NCI-H82 (cell line): ENCODE results near the gene SPATA21.
"Not testable (repeated sequence)": the region's sequence is repeated elsewhere in the genome, so short reads cannot be mapped to it uniquely, and the experiment has no call there.

Experiments used
- DNase-seq: peaks from one replicate; lab custom pipeline; 2025; lab: John Stamatoyannopoulos, UW

SPATA21 gene, protein sequence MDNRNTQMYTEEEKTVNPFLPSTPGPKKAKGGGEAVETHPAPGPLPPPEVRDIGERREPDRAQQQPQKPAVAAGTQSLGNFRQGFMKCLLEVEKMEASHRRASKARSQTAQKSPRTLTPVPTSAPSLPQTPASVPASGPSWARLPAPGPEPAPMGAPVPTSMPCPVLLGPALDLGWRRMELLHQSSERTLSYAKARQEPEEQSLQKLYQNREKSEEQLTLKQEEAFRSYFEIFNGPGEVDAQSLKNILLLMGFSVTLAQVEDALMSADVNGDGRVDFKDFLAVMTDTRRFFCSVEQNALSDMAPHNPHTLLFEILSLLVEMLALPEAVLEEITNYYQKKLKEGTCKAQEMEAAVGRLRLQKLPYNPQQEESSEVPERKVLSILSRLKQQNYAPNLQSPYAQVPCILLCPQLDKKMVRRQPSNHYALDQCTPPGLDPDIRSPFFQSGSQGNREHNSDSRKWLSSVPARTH

DNA sequence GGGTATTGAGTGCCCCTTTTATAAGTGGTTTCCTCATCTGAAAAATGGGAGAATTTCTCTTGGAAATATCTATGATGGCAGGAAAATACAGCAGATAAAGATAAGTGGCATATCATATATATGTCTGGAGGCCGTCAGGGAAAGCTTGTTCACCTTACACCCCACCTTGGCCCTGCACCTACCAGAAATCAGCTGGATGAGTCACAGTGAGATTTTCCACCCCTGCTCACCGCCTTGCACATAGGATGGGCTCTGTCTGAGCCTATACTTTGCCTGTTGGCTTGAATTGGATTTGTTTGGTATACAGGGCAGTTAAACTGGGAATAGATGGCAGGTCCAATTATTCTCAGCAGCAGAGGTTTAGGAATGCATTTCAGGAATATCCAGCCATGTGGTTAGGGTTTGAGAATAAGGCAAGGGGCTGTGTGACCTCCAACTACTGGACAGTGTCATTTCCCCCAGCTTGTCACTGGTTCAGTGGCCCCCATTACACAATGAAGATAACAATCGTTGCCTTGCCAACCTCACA, at the start of gene SPATA21:
TSS of gene SPATA21 (minus strand) at position 479 of the 529 bp plus-strand sequence. CDS start 6,053 bp downstream, outside the sequence.
- no peak for DNase-seq

DNA sequence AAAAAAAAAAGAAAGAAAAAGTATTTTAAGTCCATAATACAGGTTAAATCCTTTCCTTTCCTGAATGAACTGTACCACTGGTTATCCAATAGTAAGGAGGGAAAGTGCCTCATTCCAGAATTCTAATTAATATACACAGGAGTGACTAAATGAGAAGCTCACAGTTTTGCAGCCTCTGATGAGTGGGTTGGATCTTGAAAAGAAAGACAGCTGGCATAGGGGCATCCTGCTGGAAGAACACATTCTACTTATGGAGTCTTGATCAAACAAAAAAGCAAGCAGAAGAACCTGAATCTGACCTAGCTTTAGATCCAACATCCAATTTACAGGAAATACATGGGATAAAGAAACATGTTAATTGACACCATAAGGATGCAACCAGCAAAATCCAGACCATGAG, 49.8 kb upstream of the SPATA21 start:
- not testable (repeated sequence) for DNase-seq

DNA sequence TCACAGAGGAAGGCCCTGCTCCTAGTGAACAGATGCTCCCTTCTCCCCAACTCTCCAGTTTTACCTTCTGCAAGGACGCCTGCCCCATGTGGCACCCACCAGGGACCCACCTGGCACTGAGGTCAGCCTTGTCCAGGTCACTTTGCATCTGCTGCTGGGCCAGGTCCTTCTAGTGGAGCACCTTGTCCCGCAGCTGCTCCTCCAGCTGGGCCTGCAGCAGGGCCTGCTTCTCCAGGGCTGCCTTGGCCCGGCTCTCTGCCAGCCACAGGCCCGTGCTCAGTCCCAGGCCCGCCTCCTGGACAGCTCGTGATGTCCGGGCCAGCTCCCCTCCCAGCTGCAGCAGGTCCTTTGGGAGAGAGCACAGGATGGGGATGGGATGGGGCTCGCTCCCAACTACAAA, 49.1 kb upstream of the SPATA21 start:
- DNase-seq, result not testable (repeated sequence)

DNA sequence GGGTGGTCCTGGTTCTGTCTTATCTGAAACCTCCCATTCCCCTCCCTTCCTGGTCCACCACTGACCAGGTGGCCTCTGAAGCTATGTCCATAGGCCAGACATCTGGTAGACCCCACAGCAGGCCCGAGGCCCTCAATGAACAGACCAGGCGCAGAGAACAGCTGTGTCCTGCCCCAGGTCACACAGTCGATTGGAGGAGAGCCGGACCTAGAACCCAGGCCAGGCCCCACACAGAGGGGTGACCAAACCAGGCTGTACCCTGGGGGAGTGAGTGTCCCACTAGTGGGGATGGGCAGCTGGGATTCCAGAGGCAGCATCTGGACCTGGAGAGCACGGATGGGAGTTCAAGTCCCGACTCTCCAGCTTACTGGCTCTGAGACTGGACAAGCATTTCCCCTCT, 47.7 kb upstream of the SPATA21 start:
- no peak for DNase-seq

DNA sequence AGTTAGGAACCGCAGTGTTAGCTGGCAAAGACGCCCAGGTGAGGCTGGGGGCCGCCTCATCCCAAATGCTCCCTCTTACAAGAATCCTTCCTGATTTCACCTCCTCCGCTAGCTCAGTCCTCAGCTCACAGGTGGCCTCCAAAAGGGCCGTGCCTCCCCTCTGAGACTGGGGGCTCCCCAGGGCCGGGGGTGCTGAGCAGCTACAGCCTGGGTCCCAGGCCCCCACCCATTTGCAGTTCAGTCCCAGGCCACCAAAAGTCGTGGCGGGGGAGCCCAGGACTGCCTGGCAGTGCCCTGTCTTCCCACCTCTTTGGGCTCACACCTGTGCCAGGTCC, 47.2 kb upstream of the SPATA21 start:
- no peak for DNase-seq

DNA sequence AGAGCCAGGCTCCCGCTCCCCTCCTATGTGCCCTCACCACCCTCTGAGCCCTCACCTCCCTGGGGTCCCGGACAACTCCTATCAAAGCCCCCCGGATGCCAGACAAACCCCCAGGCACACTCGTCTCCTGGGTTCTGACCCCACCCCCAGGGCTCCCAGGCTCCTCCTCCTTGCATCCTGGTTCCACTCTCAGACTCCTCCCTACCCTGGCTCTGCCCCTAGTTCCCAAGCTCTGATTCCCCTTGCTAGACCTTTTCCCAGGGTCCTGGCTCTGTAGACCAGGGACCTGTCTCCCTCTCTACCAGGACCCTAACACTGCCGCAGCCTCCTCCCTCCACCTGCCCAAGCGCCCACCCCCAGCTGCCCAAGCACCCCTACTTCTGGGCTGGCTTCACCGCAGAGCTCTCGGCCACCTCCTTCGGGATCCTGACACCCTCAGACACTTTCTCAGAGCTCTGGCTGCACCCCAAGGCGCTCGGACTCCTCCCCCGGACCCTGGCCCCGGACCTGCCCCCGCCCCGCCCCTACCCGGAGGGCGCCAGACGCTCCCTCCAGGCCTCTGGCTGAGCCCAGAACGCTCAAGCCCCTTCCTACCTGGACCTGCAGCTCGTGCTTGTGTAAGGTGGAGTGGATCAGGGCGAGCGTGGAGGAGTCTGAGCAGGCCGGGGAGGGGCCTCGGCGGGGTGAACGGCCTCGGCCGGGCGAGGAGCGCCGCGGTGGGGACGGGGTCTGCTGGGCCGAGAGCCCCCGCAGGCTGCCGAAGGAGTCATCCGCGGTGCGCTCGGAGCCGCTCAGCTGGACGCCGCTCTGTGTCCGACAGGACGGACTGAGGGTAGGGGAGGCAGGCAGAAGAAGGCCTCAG, 46.6 kb upstream of the SPATA21 start:
- DNase-seq, result not testable (repeated sequence)

DNA sequence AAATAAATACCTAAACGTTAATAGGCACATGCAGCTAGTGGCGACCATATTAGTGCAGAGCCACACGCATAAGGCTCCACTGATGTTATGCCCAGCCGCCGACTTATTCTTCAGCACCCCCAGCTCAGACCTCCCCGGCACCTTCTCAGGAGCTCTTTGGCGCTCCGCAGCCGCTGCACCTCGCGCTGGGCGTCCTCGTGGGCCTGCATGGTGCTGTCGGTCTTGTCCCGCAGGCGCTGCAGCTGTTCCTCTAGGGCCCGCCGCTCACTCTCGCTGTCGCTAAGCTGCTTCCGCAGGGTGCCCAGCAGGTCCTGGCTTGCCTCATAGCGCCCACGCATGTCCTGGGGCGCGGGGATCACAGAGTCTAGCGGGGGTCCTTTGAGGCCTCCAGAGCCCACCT, 45.9 kb upstream of the SPATA21 start:
- not testable (repeated sequence) for DNase-seq

DNA sequence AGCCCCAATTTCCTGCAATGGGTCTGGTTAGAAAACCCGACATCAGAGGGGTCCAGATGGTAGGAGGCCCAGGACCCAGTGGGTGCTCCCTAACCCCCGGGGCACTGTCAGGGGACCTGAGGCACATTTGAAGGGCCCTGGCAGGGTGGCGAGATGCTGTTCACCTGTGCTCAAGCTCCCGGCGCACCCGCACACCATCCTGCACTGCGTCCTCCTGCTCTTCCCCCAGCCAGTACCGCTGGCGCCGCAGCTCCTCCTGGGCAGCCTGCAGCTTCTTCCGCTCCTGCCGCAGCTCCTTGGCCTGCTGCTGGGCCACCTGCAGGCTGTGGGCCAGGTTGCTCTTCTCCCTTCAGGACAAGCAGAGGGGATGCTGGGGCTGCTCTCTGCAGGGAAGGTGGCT, 40.9 kb upstream of the SPATA21 start:
- no peak for DNase-seq

DNA sequence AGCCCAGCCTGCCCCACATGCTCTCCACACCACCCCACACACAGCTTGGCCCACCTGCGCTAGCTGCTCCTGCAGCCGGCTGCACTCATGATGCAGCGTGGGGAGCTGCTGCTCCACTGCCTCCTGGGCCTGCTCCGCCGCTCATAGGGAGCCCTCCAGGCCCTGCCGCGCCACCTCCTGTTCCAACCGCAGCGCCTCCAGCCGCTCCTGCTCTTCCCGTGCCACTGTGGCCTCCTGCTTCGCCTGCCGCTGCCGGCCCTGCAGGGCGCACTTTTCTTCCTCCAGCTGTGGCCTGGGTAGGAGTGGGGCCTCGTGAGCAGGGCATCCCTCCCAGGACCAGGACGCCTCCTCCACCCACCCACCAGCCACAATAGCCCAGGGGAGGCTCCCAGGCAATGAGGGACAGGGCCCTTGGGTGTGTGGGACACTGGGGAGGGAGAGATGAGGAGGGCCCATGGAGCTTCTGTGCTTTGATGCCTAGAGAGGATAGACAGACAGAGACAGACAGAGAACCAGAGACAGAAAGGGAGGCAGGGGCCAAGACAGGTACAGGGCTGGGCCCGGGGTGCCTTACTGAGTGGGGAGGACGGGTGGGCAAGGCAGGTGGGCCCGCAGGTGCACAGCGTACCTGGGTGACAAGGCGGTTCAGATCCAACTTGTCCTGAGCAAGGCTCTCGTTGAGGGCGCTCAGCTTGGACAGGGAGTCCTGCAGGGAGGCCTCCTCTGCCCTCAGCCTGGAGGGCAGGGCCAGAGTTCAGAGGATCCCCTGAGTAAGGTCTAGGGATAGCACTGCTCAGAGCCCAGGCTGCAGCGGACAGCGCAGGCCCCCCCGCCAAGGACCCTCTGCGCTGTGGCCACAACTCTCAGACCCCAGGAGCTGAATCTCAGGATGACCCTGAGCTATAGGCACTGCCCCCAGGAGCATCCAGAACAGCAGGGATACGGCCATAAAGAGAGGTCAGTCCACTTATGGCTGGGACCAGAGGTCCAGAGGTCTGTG, 38.8 kb upstream of the SPATA21 start:
- DNase-seq, result not testable (repeated sequence)

DNA sequence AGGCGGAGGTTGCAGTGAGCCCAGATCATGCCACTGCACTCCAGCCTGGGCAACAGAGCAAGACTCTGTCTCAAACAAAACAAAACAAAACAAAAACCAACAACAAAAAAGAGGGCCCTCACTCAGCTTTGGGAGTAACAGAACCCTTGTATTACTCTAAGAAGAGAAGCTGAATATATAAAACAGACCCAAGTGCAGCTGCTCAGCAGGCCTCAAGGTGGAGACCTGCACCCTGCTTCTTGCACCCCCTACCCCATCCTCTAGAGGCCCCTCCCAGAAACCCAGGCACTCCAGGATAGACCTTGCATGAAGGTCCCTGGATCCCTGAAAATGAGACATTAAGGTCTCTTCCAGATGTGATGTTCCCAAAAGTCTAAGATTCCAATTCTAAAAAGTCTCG, 37.7 kb upstream of the SPATA21 start:
- peak; percentile 60 for DNase-seq

DNA sequence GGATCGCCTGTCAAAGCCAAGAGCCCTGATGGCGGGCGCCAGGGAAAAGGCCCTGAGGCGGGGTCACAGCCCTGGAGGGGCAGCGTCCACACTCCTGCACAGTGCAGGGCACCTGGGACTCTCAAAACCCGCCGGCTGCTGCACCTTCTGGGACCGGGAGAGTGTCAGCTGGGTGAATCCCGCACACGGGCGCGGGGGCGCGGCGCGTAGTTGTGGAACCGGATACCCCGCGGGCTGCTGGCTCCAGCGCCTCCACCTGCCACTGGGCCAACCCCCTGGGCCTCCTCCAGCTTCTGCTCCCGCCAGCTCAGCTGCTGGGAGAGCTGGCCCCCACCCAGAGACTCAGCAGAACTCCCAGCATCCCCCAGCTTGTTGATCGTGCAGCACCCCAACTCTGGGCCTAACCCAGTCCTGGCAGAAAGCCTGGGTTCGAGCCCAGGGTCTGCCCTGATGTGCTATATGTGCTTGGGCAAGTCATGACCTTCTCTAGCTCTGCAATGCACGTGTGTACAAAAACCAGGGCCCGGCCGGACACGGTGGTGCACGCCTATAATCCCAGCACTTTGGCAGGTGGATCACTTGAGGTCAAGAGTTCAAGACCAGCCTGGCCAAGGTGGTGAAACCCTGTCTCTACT, 37.1 kb upstream of the SPATA21 start:
- DNase-seq, result no peak

DNA sequence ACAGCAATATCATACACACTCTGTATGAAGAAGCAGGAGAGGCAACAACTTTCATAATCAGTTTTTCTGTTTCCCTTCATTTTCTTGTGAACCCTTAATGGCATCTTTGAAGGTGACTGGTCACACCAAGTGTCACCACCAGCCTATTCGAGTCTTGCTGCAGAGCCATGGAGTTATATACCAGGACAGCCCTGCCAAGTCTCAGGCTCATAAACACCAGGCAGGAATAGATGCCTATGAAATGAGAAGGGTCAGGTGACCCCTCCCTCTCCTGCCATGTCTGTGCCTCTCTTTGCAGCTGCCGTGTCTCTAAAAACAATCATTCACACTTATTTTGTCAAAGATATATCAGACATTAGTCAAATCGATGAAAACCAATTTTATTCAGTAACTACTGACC, 31.3 kb upstream of the SPATA21 start:
- DNase-seq, result no peak

DNA sequence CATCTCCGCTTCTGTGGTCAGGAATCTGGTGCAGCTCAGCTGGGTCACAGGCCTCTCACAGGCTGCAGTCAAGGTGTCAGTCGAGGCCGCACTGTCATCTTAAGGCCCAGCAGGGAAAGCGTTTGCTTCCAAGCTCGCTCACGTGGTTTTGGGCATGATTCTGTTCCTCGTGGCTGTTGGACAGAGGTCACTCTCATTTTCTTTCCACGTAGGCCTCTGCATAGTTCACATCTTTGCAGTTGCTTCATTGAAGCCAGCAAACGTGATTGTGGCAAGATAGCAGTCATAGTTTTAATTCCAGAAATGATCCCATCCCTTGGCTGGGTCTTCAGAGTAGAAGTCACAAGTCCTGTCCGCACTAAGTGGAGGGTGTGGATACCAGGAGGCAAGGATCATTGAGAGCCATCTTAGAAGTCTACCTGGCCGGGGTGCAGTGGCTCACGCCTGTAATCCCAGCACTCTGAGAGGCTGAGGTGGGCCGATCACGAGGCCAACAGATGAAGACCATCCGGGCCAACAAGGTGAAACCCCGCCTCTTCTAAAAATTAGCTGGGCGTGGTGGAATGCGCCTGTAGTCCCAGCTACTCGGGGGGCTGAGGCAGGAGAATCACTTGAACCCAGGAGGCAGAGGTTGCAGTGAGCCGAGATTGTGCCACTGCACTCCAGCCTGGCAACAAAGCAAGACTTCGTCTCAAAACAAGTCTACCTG, 27.8 kb upstream of the SPATA21 start:
- DNase-seq, result no peak

DNA sequence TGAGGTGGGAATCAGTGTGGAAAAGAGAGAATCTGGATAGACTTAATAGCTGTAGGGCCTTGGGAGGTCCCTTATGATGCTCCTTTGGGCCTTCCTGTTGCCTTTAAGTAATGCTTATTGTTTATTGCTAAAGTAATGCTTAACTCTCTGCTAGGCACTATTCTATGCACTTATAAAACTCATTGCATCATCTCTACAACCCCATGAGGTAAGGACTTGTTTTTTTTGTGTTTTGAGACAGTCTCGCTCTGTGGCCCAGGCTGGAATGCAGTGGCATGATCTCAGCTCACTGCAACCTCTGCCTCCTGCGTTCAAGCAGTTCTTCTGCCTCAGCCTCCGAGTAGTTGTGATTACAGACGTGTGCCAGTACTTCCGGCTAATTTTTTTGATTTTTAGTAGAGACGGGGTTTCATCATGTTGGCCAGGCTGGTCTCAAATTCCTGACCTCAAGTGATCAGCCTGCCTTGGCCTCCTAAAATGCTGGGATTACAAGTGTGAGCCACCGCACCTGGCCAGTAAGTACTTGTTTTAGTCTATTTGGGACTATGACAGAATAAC, 25.6 kb upstream of the SPATA21 start:
- no peak for DNase-seq

DNA sequence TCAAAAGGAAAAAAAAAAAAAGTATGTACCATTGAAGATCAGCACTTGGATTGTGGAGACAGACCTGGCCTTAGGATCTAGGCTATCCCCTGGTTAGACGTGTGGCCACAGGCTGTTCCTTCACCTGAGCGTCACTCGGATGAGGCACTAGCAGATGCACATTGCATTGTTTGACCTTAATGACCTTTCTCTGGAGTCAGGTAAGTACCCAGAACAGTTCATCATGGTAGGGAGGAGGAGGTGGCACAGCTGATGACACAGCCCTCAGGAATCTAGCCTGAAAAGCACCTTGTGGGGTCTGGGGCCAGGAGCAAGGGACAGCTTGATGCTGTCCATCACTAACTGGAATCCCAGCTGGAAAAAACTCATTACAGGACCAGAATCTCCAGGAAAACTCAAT, 24.5 kb upstream of the SPATA21 start:
- no peak for DNase-seq

DNA sequence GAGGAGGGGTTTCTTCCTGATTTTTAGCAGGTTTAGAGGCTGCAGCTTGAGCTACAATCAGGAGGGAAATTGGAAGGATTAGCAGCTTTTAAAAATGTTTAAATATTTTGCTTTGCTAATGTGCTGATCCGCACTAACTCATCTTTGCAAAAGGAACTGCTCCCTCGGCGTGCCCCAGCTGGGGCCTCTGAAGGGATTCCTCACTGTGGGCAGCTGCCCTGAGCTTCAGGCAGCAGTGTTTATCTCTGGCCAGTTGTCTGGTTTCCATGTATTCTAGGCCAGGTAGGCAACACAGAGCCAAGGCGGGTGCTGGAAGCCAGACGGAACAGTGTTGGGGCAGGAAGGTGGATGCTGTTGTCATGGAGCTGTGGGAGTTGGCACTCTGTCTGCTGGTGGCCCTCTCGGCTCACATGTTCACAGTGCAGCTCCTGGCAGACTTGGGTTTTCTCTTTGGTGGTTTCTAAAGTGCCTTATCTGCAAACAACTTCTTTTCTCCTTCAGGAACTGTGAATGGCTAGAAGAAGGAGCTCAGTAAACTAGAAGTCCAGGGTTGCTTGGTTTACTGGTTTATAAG, 22.2 kb upstream of the SPATA21 start:
- no peak for DNase-seq

DNA sequence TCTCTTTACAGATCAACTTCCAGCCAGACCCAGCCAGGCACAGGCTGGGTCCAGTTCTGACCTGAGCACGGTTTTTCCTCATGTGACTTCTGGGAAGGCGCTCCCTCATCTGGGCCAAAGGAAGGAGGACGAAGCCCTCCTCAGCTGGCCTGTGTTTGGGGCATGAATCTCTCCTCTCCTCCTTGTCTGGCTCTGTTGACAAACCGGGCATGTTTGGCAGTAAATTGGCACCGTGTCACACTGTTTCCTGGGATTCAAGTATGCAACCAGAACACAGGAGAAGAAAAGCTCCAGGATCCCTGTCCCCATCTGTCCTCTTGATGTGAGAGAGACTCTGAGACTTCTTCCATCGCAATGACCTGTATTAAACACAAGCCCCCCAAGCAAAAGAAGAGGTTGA, 21.6 kb upstream of the SPATA21 start:
- DNase-seq, result no peak

DNA sequence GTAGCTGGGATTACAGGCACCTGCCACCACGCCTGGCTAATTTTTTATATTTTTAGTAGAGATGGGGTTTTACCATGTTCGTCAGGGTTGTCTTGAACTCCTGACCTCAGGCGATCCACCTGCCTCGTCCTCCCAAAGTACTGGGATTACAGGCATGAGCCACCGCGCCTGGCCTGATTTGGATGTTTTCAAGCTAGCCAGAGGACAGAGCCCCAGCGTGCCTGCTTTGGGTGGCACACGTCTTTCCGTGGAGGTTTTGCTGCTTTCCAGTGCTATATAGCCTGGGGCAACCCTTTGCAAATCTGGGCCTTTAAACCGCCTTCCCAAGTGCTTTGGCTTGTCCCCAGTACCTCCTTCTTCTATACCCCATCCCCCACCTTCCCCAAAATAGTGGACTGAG, 18.9 kb upstream of the SPATA21 start:
- not testable (repeated sequence) for DNase-seq

DNA sequence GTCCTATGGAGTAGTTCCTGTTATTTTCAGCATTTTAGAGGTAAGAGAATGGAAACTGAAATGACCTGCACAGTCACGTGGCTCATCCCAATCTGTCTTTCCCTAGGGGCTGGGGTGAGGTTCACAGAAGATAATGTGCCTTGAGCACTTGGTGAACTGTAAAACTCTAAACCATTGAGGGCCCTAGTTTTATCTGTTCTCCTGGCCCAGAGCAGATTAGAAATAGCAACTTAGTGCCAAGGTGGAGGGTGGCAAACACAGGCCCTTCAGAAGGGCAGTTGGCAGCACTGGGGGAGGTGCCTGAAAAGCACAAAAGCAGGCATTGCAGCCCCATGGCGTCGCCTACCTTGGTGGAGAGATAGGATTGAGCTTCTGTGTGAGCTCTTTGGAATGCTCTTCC, 17.7 kb upstream of the SPATA21 start:
- not testable (repeated sequence) for DNase-seq
